GM18873 (cell line): Measurements from ENCODE around the gene SOX21.
"Not testable (repeated sequence)": the region's sequence is repeated elsewhere in the genome, so short reads cannot be mapped to it uniquely, and the experiment has no call there.

Experiments used
- ATAC-seq: cut with Tn5 transposase; IDR thresholded peaks from one replicate; pipeline ENCODE4 v1.9.1; 2021; ENCODE audit warnings: mild to moderate bottlenecking, moderate library complexity, moderate number of reproducible peaks; ENCODE audit not compliant: unreplicated experiment, low FRiP score

The SOX21 gene

DNA sequence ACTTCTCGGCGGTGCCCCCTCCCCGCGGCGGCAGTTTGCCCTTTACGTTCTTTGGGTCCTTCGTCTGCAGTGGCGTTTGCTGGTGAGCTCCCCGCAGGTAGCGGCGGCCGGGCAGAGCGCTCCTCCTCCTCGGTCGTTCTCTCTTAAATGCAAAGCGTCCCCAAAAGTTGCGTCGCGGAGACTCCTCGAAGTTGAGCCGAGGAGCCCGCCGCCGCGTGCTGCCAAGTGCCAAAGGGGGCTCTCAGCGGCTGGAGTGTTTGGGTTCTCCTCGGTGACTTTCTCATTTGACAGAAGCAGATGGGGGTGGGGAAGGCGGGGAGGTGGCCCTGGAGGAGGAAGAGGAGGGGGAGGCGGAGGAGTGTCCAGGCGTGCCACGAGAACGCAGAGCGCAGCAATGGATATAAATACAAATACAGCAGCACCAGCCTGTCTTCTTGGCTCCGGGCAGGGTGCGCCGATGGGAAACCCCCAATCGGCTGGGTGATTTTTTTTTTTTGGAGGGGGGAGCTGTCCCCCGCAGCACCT lies at the start of gene SOX21:
Gene SOX21 (minus strand): TSS at position 259 of the 525 bp plus-strand sequence. CDS start 496 bp downstream, outside the sequence.
- no peak for ATAC-seq

DNA sequence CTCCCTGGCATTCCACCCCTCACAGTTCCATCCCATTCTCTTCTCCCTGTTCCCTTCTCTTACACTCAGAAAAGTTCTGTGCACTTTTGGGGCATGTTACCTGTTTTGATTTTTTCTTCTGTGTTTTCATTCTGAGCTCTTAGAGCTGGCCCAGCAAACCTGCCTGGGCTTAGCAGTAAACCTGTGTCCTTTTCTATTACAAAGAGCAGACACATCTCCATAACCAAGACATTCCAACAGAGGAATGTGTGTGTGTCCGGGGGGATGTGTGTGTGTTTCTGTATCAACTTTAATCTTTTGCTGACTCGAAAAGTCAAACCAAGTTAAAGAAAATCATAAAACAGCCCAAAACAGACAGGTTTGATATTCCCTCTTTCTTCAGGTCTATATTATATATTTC lies 49.1 kb upstream of the SOX21 start:
- ATAC-seq: no peak

DNA sequence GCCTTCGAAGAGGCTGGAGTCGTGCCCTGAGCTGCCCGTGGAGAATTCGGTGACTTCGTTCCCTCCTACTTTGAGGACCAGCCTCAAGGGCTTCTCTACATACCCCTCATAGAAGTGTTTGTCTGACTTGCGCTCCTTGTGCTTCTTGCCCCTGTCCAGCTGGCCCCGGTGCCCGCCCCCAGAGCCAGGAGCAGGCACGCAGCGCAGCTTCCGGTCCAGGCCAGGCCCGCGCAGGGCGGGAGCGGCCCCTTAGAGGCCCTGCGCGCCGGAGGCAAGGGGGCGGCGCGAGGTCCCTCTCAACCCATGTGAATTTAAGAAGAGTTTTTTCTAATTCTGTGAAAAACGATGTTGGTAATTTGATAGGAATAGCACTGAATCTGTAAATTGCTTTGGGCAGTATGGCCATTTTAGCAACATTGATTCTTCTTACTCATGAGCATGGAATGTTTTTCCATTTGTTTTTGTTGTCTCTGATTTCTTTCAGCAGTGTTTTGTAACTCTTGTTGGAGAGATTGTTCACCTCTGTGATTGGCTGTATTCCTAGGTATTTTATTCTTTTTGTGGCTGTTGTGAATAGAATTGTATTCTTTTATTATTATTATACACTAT lies 46.9 kb upstream of the SOX21 start:
- ATAC-seq: no peak

DNA sequence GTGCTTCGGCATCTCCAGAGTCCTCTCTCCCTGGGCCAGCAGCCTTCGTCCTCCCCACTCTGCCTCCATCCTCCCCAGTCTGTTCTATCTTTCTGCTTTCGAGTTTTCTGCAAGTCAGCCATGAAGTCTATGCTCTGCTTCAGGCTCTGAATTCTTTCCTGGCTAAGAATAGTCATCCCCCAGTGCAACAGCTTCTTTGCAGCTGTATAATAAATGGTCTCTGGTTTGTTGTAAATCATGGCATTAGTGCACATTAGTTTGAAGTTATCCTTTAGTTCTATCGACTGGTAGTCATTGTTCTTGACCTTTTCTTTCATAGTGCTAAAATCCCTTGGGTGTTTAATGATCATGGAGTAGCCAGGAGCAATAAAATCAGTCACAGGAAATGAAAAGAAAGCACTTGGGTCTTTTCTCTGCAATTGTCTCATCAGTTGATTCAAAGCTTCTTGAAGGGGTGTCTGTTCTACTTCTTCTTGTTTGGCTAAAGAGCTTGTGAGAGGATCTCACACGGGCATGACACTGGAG lies 46.2 kb upstream of the SOX21 start:
- ATAC-seq: no peak

DNA sequence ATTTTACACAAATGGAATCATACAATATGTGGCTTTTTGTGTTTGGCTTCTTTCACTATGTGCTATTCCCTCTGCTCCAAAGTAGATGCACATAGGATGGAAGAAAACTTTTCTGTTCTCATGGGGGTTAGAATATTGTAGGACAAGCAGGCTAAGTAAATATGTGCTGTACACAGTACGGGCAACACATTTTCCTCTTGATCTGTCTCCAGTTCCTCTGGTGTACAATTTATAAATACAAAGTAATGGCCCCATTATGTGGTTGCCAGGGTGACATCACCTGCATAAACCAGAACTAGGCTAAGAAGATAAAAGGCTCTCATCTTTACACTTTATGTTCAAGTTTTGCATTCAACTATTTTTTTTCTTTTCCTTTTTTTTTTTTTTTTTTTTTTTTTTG lies 41.0 kb upstream of the SOX21 start:
- ATAC-seq: no peak

DNA sequence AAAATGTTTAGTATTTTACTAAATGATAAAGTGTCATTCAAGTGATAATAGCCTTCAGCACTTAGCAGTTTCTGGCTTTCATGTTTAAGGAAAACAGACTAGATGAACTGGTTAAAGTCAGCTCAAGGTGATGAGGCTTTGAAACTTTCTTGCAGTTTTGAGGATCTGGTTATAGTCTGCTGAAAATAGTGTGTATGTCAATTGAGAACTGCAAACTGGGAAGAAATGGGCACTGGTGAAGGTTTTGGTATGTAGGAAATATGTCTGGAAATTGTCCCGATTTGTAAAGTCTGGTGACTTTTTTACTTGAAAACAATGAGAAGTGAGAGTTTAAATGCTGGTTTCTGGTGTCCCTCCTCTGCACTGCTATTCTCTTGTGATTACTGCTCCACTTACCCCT lies 36.8 kb upstream of the SOX21 start:
- no peak for ATAC-seq

DNA sequence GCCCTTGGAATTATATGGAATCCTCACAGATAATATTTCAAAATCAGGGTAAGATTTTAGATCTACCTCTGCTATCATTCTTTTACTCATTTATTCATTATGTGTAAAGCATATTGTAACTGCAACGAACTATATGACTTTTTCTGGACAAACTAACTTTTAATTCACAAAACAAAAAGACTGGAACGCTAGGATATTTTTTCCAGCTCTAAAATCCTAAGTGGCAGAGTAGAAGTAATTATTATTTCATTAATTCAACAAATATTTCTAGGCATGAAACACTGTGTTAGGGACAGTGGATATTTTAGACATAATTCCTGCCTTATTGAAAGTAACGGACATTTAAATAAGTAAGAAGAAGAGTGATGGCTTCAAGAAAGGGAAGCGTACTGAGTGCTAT lies 26.9 kb upstream of the SOX21 start:
- no peak for ATAC-seq

DNA sequence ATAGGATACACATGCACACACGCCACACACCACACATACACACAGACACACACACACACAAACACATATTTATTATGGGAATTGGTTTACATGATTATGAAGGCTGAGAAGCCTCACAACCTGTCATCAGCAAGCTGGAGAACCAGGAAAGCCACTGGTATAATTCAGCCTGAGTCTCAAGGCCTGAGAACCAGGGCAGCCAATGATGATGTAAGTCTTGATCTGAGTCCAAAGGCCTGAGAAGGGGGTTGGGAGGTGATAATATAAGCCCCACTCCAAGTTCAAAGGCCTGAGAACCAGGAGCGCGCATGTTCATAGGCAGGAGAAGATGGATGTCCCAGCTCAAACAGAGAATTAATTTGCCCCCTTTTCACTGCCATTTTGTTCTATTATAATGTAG lies 18.7 kb upstream of the SOX21 start:
- no peak for ATAC-seq

DNA sequence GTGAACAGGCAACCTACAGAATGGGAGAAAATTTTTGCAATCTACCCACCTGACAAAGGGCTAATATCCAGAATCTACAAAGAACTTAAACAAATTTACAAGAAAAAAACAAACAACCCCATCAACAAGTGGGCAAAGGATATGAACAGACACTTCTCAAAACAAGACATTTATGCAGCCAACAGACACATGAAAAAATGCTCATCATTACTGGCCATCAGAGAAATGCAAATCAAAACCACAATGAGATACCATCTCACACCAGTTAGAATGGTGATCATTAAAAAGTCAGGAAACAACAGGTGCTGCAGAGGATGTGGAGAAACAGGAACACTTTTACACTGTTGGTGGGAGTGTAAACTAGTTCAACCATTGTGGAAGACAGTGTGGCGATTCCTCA lies 17.6 kb upstream of the SOX21 start:
- ATAC-seq: not testable (repeated sequence)

DNA sequence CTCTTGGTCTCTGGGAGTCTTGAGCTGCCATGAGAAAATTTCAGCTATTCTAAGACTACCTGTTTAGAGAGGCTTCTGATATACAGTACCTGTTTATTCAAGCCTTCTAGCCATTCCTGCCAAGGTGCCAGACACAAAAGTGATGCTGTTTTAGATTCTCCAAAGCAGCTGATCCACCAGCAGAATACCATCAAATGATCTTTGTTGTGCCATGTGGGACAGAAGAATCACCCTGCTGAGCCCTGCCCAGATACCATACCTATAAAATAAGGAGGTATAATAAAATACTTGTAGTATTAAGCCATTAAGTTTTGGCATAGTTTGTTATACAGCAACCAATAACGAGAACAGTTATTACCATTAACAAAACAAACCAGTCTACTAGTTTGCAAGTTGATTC lies 14.1 kb upstream of the SOX21 start:
- no peak for ATAC-seq

DNA sequence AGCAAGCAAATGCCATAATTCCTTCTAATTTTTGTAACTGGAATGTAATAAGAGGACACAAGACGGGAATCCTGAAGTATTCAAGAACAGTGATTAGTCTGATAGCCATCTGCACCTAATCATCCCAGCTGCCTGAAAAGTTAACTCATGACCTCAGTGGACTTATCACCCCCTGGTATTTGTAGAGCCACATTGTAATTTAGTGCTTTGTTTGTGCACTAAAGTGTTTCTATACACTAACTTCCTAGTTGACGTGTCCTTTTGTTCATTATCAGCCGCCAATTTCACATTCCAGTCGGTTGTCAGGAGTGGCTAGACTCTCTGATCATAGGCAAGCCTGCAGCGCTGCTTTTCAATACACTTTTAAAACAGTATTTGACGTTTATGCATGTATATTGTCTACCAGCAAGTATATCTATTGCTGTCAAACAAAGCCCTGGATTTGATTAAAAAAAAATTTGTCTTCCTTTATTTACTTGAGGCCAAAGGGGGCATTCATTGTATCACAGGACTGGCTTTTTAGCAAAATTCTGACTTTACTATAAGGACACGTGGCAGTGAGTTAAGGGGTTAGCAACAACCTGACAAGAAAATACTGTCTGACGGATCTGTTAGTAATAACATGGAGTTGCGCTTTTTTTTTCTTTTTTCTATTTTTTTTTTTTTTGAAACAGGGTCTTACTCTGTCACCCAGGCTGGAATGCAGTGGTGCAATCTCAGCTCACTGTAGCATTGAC lies 10.4 kb upstream of the SOX21 start:
- no peak for ATAC-seq

DNA sequence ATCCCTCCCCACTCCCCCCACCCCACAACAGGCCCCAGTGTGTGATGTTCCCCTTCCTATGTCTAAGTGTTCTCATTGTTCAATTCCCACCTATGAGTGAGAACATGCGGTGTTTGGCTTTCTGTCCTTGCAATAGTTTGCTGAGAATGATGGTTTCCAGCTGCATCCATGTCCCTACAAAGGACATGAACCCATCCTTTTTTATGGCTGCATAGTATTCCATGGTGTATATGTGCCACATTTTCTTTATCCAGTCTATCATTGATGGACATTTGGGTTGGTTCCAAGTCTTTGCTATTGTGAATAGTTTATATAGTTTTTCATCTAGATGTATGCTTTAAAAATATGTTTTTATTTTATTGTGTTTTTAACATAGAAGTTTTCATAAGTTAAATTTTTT lies 6.4 kb upstream of the SOX21 start:
- ATAC-seq: not testable (repeated sequence)

DNA sequence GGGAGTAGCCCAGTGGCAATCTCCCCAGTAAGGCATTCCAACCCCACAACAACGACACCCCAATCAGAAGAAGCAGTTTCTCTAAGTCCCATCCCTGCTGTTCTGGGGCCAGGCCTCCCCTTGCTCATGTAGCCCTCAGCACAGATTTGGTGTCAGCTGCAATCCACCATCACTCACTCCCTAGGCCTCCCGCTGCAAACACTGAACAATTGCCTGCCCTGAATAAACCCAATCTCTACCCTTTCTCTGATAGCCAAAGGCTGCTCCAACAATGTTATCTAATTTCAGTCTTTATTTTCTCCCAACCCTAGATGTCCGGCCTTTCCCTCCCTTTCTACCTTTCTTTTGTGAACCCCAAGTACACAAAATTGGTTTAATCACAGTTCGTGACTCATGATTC lies 5.6 kb upstream of the SOX21 start:
- ATAC-seq: no peak

DNA sequence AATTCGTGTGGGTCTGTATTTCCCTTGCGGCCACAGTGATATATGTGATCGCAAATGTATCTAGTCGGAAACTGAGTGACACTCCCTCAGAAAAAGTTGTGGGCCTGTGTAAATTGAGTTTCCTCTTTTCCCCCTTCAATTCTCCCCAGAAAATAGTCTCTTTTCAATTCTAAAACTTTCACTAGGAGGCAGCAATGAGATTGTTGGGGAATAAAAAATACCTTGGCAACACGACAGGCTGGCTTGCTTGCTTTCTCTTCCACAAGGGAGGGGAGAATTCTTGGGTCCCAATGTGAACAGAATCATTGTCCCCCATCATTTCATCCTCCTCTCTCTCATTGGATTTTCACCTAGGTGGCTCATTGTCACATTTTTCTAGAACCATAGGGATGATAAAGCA lies 3.7 kb upstream of the SOX21 start:
- no peak for ATAC-seq

DNA sequence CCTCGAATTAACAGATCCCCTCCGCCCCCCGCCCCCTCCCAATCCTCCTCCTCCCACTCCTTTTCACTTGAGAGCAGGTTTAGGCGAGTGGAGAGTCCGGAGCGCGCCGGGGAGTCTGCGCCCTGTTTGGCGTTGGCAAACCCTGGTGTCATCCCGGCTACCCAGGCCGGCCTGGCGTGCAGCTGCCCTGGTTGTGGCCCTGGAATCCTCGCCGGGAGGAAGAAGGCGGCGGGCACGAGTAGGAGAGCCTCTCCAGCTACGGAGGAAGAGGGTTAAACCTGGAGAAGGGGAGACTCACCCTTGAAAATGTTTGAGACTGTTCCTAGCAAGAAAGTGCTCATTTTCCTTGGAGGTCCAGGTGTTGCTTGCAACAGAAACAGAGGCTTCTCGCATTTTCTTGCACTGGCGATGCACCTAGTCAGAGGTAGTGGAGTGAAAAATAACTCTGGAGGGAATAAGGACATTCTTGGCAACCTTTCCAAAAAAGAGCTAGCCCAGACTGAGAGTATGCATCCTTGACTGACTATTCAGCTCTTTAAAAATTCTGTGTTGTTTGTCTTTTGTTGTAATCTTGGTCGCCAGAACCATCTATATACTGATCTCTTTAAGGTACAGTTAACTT lies 1.3 kb upstream of the SOX21 start:
- ATAC-seq: no peak

DNA sequence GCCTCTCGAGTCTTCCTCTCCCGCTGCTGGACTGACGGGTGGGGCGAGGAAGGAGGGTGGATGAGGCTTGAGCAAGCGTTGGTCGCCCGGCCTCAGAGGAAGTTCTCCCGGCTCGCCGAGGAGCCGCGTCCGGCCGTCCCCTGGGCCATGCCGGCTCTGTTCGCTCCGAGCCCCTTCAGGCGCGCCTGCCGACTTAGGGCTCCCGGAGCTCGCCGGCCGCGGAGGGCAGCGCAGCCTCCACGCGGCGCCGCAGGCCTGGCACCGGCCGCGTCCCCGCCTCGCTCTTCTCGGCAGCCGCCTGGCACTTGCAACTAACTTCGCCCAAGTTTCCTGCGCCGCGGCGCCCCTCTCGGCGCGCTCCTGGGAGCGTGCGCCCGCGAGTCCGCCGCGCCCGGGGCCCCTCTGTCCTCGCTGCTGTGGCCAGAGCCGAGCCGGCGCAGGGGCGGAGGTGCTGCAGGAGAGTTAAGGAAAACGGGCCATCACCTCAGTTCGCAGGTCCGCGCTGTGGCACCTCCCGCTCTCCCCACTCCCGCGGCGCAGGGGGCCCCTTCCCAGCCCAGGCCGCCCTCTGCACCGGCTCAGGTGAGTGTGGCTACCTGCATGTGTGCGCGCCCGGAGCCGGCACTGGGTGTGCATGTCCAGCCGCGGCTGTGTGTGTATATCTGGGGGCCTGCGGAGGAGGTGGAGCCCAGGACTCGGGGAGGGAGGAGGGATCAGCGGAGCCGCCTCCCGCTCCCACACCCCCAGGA lies 641 bp upstream of the SOX21 start:
- no peak for ATAC-seq

DNA sequence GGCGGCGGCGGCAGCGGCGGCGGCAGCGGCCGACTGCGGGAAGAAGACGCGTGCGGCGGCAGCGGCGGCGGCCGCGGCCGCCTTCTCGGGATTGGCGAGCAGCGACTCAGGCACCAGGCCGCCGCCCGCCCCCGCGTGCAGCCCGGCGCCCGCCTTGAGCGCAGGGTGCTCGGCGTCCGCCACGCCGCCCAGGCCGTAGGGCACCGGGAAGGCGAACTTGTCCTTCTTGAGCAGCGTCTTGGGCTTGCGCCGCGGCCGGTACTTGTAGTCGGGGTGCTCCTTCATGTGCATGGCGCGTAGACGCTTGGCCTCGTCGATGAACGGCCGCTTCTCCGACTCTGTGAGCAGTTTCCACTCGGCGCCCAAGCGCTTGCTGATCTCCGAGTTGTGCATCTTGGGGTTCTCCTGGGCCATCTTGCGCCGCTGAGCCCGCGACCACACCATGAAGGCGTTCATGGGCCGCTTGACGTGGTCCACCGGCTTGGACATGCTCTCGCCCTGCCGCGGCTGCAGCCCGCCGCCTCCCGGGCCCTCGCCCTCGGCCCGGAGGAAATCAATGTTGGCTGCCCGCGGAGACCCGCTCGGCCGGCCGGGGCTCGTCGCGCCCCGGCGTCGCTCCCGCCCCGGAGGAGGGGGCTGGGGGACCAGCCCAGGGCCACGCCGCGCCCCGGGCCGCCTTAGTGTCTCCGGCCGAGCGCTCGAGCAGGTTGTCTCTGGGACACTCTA lies 621 bp downstream of the SOX21 start:
- no peak for ATAC-seq

DNA sequence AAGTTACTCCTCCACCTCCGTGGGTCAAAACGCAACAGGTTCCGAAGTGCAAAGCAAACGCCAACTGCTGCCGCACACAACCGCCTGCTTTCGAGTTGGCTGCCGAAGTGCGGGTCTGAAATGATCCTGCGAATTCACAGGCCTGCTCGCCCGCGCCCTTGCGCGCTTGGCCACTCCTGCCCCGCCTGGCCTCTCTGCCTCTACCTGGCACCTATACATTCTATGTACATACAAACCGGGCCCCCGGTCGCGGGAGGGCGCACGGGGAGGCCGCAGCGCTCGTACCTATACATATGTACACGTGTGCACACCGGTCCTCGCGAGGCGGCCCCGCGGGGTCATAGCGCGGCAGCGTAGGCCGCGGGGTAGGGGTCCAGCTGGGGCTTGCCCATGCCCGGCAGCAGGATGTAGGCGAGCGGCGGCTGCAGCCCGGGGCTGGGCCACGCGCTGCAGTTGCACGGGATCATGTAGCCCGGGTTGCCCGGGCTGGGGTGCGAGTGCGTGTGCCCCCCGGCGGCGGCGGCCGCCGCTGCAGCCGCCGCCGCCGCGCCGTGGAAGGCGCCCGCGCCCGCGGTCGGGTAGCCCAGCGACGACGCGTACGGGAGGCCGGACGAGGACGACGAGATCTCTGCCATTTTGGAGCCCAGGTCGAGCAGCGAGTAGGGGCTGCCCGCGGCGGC lies 1.3 kb downstream of the SOX21 start:
- ATAC-seq: no peak

DNA sequence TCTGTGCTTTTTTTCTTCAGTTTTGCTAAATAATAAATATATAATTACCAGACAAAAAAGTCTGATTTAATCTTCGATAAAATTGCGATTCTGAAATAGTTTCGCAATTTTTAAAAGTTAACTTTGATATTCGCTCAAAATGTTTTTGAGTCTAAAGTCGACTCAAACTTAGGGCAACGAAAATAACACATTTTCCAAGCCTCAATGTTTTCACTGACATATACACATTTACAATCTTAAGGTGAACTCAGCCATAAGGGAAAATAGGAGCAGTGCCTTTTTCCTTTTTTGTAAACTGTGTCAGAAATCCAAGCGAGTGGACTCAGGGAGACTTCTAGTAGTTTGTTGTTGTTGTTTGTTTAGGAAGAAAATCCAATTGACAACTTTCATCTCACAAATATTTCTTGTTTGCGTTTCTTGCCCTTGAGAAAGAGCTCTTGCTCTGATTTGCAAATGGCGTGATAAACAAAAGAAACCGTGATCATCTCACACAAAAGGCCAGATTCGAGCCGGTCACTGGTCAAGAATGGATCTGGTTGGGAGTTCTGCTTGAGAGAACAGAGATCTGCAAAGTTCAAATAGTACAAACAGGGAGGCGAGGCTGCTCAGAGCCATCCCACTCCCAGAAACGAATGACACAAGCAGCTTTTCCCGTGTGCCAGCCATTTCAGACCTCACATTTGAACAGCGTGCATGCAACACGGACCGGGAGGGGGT lies 2.1 kb downstream of the SOX21 start:
- no peak for ATAC-seq
